Measurements from ENCODE around the gene KIRREL3.

GRCh38 chr11:126658306-126659056 is 342.1 kb downstream of the KIRREL3 start:
- TF ChIP-seq TAF1 (IDR thresholded peaks at IDR 0.05; ENCODE audit: low read depth, low read length) (no peak), POLR2A (IDR thresholded peaks at IDR 0.05; ENCODE audit: low read depth, low read length) (no peak), POLR2AphosphoS5 (IDR thresholded peaks at IDR 0.05; ENCODE audit: low read depth, low read length) (no peak)
